Esophagus squamous epithelium (tissue), 5 donors: ENCODE results near the gene MRGPRD. TPM values are rescaled to one million over a fixed set of nuclear protein-coding genes. Genes with fewer than 3 reads are reported as not detected.
A peak's percentile ranks its signal among the peaks of the same experiment; 100 is the strongest.

Source experiments
- DNase-seq: peaks from one replicate; lab custom pipeline; 2025; lab: John Stamatoyannopoulos, UW
- H3K27ac ChIP-seq, 4 donors: fragments of 200-600 bp; sonication (generic); one replicate each; pipeline ENCODE4 v1.5.1; 2016 to 2019; ENCODE audit warnings: mild to moderate bottlenecking in 1 of 4
- H3K27me3 ChIP-seq, 4 donors: fragments of 200-600 bp; sonication (generic); 1 replicate in 3 of 4; 2 replicates in 1 of 4; pipeline versions ENCODE4 v1.5.1 to v1.6.0; 2017 to 2021; ENCODE audit warnings: antibody characterized with exemption in 1 of 4
- H3K36me3 ChIP-seq, 3 donors: fragments of 200-600 bp; sonication (generic); one replicate each; pipeline ENCODE4 v1.5.1; 2016 to 2019
- H3K4me1 ChIP-seq, 3 donors: fragments of 200-600 bp; sonication (generic); one replicate each; pipeline ENCODE4 v1.5.1; 2017 to 2019
- H3K4me3 ChIP-seq, 4 donors: fragments of 200-600 bp; sonication (generic); 1 replicate in 3 of 4; 2 replicates in 1 of 4; pipeline ENCODE4 v1.5.1; 2016 to 2019; ENCODE audit warnings: mild to moderate bottlenecking in 2 of 4, moderate library complexity in 1 of 4
- H3K9me3 ChIP-seq, 3 donors: fragments of 200-600 bp; sonication (generic); one replicate each; pipeline ENCODE4 v1.5.1; 2016 to 2019
- CTCF ChIP-seq, 6 experiments: fragments of 450-650 bp in 4 of 6; fragments of 200-600 bp in 2 of 6; sonication (generic) in 2 of 6; IDR thresholded peaks; one replicate each; pipeline ENCODE4 v1.5.1; 2016 to 2019; ENCODE audit warnings: antibody characterized with exemption in 6 of 6, mild to moderate bottlenecking in 4 of 6, moderate library complexity in 4 of 6
- POLR2A ChIP-seq, 4 donors: fragments of 450-650 bp; IDR thresholded peaks; one replicate each; pipeline ENCODE4 v1.6.1; 2017; ENCODE audit warnings: antibody characterized with exemption in 4 of 4, mild to moderate bottlenecking in 4 of 4, moderate library complexity in 3 of 4
- WGBS, 2 donors: methylation state at CpG; one replicate each; pipeline ENCODE4 v1.1.5; 2018; 5-methylcytosine and 5-hydroxymethylcytosine counted together
- intact Hi-C: fragments of 100-400 bp; cut with DNase I; formaldehyde crosslinking; loops from one replicate; pipeline ENCODE4 v1.15.0; 2022
- total RNA-seq, 4 donors: library from RNA; depleted of rRNA; stranded (reverse); fragments of >200 nt; gene quantifications; one replicate each; pipeline ENCODE4 v1.1.0, GENCODE V29; 2016
- donor health status: DM: yes; HTN: yes; CAD: no.

MRGPRD gene
- total RNA-seq, 4 donors from 2014 or later, result not detected

DNA sequence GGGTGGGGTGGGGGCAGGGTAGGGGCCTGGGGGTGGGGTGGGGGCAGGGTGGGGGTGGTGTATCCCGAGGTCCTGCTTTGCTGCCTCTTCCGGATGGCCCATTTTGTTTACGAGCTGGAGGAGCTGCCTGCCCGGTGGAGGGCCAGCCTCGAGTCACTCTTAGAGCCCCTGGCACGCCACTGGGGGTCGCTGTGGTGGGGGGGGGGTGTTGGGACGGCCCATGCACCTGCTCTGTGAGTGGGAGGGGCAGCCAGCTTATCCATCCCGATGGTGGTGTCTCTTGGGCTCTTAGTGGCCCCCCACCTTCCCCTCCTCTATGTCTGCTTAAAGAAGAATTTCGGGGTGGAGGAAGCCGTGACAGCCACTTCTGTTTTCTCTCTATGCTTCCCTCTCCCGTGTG is 24.6 kb downstream of the MRGPRD start:
- Histone ChIP-seq H3K36me3 (no peaks in the 10 kb centered on the region), H3K4me1 (peaks cover 9 to 20% (median 10%) of the 10 kb centered on the region in 3 donors), H3K27me3 (peaks cover 0 to 4% (median 0%) of the 10 kb centered on the region in 4 donors), H3K4me3 (no peak overlapping the region), H3K27ac (no peak overlapping the region), H3K9me3 (no peaks in the 10 kb centered on the region)
- WGBS, 2 donors, result 20% methylated on average over 1 of the region's 12 CpGs; no CpG with 5 or more reads in 1 of the 2 donors
- TF ChIP-seq POLR2A (IDR thresholded peaks at IDR 0.05) (no peak), CTCF (IDR thresholded peaks at IDR 0.05) (no peak)
- no peak for DNase-seq
- intact Hi-C loops, result no loop called here

- no peak for TF ChIP-seq POLR2A (IDR thresholded peaks at IDR 0.05)
- no peak for TF ChIP-seq CTCF (IDR thresholded peaks at IDR 0.05)
- no peak for DNase-seq
- H3K36me3 ChIP-seq, result no peaks in the 10 kb centered on the region
- H3K27ac ChIP-seq, result no peak overlapping the region
- WGBS, 2 donors, result 27 to 33% methylated on average over 1 to 3 of the region's 5 CpGs
- H3K4me3 ChIP-seq, result peak overlapping the region in 1 of 4 donors; percentile 21
- H3K27me3 ChIP-seq, result peaks cover 0 to 4% (median 0%) of the 10 kb centered on the region in 4 donors
- H3K9me3 ChIP-seq, result no peaks in the 10 kb centered on the region
- intact Hi-C loops, result no loop called here
- peaks cover 9 to 20% (median 10%) of the 10 kb centered on the region in 3 donors for H3K4me1 ChIP-seq
These were observed 25.2 kb downstream of the MRGPRD start for GRCh38 chr11:68955607-68955958.

GRCh38 chr11:68954836-68955606 is 25.8 kb downstream of the MRGPRD start:
- Histone ChIP-seq H3K9me3 (no peaks in the 10 kb centered on the region), H3K27me3 (peaks cover 0 to 4% (median 0%) of the 10 kb centered on the region in 4 donors), H3K27ac (no peak overlapping the region), H3K36me3 (no peaks in the 10 kb centered on the region), H3K4me1 (peaks cover 9 to 20% (median 10%) of the 10 kb centered on the region in 3 donors), H3K4me3 (peak overlapping the region in 1 of 4 donors; percentile 21)
- DNase-seq, result no peak
- TF ChIP-seq POLR2A (IDR thresholded peaks at IDR 0.05), result no peak
- no peak for TF ChIP-seq CTCF (IDR thresholded peaks at IDR 0.05)
- WGBS, 2 donors, result 40 to 44% methylated on average over 5 to 6 of the region's 30 CpGs
- intact Hi-C loops, result no loop called here

GRCh38 chr11:68950762-68951161 is 30.0 kb downstream of the MRGPRD start:
- DNase-seq, result no peak
- H3K9me3 ChIP-seq, result no peaks in the 10 kb centered on the region
- 79 to 80% methylated on average over 2 to 9 of the region's 9 CpGs for WGBS, 2 donors
- no peaks in the 10 kb centered on the region for H3K36me3 ChIP-seq
- no peak overlapping the region for H3K4me3 ChIP-seq
- peaks cover 17 to 32% (median 21%) of the 10 kb centered on the region in 3 donors for H3K4me1 ChIP-seq
- TF ChIP-seq POLR2A (IDR thresholded peaks at IDR 0.05) (no peak), CTCF (IDR thresholded peaks at IDR 0.05) (no peak)
- no peaks in the 10 kb centered on the region for H3K27me3 ChIP-seq
- intact Hi-C loops, result no loop called here
- H3K27ac ChIP-seq, result no peak overlapping the region

- H3K27me3 ChIP-seq, result no peaks in the 10 kb centered on the region
These were observed 30.5 kb downstream of the MRGPRD start for GRCh38 chr11:68950270-68950669.

More at GRCh38 chr11:68950270-68950669, 30.5 kb downstream of the MRGPRD start:
- TF ChIP-seq POLR2A (IDR thresholded peaks at IDR 0.05) (no peak), CTCF (IDR thresholded peaks at IDR 0.05) (peak in 4 of 6 experiments; percentile 14 to 31 (median 15))
- Histone ChIP-seq H3K4me3 (no peak overlapping the region), H3K4me1 (peaks cover 12 to 27% (median 16%) of the 10 kb centered on the region in 3 donors), H3K9me3 (no peaks in the 10 kb centered on the region), H3K36me3 (no peaks in the 10 kb centered on the region), H3K27ac (no peak overlapping the region)
- no peak for DNase-seq
- 58 to 84% methylated on average over 2 to 4 of the region's 5 CpGs for WGBS, 2 donors
- intact Hi-C loops, result no loop called here
